Right forelimb (tissue), 1 donor: ENCODE measurements around the gene ZNF605.
A peak's percentile ranks its signal among the peaks of the same experiment; 100 is the strongest.
"Not testable (repeated sequence)": the region's sequence is repeated elsewhere in the genome, so short reads cannot be mapped to it uniquely, and the experiment has no call there.

Experiments
- DNase-seq: peaks from one replicate; pipeline ENCODE4 v3.0.0-alpha.2; 2018

Gene ZNF605

DNA sequence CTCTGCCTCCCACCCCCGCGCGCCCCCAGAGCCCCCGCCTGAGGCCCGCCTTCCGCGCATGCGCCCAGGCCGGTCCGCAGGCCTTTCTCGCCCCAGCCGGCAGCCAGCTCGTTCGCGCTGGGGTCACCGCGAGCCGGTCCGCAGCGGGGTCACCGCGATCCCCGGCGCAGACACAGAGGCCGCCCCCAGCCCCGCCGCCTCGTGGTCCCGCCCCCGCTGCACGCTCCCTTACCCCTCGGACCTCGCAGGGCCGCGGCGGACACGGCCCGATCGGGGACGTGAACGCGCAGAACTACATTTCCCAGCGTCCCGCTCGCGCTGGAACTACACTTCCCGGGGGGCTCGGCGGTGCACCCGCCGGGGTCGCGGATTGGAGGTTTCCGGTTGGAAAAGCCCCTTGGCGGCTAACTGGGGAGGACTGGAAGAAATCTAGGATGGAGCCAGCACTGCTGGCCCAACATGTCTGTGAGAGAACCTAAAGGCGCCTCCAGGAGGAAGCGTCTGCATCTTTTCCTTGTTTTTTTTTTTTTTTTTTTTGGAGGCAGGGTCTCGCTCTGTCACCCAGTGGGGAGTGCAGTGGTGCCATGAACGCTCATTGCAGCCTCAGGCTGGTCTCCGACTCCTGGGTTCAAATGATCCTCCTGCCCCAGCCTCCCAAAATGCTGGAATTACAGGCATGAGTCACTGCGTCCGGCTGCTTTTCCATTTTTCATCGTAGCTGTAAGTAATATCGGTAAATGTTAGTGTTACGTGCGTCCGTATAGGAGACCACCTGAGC lies at the start of gene ZNF605:
Gene ZNF605 (minus strand): TSS at position 296 of the 778 bp plus-strand sequence. CDS start 10,671 bp downstream, outside the sequence.
- peak; percentile 95 for DNase-seq

- no peak for DNase-seq
These were observed 42.6 kb upstream of the ZNF605 start for GRCh38 chr12:132998741-132999140.

- DNase-seq, result no peak
These were observed 30.7 kb upstream of the ZNF605 start for GRCh38 chr12:132986885-132987225.

GRCh38 chr12:132986001-132986884 lies 30.1 kb upstream of the ZNF605 start, which contains the start of gene ZNF26:
TSS of gene ZNF26 (plus strand) at chr12:132986367. CDS start at chr12:132986841, 474 bp downstream.
- peak; percentile 93 for DNase-seq

DNA sequence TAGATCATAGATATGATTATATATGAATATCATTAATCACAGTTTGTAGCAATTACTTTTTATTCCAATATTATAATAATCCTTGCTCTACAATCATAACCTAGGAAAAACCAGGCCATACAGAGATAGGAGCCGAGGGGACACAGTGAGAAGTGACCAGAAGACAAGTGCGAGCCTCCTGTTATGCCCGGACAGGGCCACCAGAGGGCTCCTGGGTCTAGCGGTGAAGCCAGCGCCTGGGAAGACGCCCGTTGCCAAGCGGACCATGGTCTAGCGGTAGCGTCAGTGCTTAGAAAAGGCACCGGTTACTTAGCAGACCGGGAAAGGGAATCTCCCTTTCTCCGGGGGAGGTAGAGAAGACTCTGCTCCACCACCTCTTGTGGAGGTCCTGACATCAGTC lies 20.8 kb upstream of the ZNF605 start:
- DNase-seq, result not testable (repeated sequence)

DNA sequence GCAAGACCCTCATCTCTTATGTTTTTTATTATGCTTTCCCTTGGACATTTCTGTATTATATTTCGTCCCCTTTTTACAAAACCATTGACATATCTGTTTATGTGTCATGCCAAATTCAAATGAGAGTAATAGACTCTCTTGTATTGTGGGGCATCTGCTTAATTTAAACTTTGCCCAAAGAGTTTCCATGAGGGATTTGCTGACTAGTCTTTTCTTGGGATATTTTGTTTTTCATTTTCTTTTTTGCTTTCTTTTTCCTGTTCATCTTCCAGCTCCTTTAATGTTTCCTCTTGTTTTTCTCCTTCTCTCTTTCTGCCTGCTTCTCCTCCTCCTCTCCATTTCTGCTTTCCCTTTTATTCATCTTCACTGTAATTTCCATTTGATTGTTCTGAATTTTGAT lies 16.3 kb upstream of the ZNF605 start:
- DNase-seq, result no peak

DNA sequence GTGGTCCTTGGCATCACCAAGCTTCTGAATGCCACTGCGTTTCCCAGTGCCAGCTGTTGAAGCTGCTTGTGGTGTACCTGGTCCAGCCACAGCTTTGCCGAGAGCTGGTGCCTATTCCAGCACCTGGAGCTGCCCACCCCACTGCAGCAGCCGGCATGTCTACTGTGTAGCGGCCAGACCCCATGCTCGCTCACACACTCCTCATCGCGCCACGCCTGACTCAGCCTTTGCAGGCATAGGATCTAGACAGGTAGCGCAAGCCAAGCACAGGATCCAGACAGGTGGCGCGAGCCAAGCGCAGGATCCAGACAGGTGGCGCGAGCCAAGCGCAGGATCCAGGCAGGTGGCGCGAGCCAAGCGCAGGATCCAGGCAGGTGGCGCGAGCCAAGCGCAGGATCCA lies 11.6 kb upstream of the ZNF605 start:
- DNase-seq, result no peak

GRCh38 chr12:132966676-132967415 lies 10.7 kb upstream of the ZNF605 start:
- no peak for DNase-seq

GRCh38 chr12:132965796-132966195 lies 9.7 kb upstream of the ZNF605 start:
- no peak for DNase-seq

DNA sequence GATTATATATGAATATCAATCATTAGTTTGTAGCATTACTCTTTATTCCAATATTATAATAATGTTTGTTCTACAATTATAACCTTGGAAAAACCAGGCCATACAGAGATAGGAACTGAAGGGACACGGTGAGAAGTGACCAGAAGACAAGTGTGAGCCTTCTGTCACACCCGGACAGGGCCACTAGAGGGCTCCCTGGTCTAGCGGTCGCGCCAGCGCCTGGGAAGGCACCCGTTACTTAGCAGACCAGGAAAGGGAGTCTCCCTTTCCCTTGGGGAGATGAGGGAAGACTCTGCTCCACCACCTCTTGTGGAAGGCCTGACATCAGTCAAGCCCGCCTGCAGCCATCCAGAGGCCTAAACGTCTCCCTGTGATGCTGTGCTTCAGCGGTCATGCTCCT lies 7.8 kb upstream of the ZNF605 start:
- not testable (repeated sequence) for DNase-seq

GRCh38 chr12:132961790-132962189 lies 5.7 kb upstream of the ZNF605 start:
- not testable (repeated sequence) for DNase-seq

- peak; percentile 65 for DNase-seq
These were observed 754 bp downstream of the ZNF605 start for GRCh38 chr12:132955094-132956010.

- DNase-seq, result no peak
These were observed 1.5 kb downstream of the ZNF605 start for GRCh38 chr12:132954471-132955048.

- no peak for DNase-seq
These were observed 2.3 kb downstream of the ZNF605 start for GRCh38 chr12:132953771-132954170.

DNA sequence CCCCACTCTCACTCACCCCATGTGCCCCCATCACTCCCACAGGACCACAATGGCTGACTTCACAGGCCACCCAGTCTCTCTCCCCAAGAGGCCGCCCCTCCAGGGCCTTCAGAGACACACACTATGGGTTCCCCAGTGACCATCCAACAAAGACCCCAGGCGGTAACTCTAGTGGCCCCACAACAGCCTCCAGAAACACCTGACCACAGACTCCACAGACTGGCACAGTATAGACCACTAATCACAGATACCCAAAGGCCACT lies 3.0 kb downstream of the ZNF605 start:
- DNase-seq, result no peak

DNA sequence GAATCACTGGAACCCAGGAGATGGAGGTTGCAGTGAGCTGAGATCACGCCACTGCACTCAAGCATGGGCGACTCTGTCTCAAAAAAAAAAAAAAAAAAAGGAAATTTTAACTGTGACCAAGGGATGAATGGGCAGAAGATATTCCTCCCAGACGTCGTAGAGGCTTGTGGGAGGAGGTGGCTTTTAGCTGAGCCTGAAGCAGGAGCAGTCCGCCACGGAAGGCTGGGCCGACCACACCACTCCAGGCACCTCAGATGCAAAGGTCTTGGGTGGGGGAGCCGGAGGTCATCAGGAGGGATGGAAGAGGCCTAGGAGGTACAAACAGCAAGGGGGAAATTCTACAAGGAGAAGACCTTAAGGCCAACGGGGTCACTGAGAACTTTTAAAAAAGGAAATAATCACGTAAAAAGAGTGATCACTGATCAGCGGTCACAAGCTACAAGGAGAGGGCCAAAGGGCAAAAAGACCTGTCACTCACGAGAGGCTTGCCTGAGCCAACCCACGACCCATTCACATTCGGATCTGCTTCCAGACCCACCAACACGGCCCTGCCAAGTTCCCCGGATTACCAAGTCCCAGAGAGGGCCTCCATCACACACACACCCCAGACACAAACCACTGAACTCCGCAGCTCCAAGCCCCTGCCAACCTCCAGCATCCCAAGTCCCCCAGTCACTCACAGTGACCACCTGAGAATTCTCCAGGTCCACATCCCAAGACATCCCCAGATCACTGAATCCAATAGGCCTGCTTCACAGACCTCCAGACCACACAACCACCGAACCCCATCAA lies 3.5 kb downstream of the ZNF605 start:
- DNase-seq, result no peak

- no peak for DNase-seq
These were observed 4.5 kb downstream of the ZNF605 start for GRCh38 chr12:132951649-132952048.

GRCh38 chr12:132950844-132951535 lies 5.1 kb downstream of the ZNF605 start:
- no peak for DNase-seq

DNA sequence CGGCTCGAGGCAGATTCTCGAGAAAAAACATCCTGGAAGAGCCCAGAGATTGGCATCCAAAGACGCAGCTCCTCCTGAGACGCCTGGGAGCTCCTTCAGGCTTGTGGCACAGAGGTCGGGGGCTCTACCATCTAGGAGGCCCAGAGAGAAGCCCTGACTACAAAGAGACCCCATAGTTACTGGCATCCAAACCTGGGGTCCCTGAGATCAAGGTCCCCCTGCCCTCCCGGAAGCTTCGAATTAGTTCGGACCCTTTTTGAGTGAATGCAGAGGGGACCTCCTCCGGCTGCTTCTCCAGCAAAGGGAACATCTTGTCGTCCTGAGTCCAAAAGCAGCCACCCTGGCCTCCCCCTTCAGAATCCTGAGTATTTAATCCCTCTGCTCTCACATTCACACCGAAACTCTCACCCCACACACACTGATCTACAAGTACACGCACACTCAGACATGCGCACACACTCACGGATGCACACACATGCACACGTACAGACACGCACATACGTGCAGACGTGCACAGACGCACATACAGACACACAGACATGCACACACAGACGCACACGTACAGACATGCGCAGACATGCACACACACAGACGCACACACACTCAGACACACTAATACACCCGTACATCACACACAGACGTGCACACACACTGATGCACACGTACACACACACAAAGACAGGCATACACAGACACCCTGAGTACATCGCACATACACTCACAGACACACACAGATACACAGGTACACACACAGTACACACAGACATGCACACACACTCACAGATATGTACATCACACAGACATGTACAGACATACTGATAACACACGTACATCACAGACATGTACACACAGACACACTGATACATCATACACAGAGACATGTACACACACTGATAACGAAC lies 5.9 kb downstream of the ZNF605 start:
- DNase-seq, result no peak
